ENCODE results near the gene CYP46A1.

DNA sequence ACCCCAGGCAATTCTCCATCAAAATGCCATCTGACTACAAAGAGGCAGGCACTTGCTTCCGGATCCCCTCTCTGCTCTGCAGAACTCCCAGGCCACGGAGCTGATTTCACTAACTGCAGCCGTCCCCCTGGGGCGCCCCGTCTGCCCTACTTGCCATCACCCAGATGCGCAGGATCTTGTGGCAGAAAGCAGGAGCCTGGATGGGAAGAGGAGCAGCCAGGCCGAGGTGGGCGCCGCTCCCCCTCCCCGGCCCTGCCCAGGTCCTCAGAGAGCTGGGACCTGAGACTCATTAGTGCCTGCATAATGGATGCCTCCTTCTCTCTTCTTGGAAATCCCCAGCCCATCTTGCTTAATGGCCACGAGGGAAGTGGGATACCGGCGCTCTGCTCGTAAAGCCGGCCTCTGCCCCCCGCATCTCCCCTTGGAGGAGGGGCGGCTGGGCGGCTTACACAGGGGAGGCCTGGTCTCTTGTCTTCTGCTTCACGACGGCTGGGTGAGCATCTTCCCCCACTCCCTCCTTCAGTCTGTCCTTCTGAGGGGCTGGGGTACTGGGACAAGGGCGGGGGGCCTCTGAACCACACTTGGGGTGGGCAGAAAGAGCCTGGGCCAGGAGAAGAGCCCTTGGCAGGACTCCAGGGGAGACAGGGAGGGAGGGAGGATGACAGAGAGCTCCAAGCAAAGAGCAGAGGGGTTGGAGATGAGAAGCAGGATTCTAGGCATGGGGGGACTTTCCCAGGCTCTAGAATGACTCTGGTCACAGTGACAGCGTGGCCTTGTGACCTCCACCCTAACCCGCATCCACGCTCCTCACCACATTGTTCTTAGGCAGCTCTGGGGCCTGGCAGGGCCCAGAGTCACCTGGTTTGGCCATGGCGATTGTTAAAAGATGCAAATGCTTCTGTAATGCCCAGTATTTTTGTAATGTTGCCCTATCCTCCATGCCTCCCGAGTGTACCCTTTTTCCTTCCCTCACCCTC lies 89.7 kb downstream of the CYP46A1 start:
- TF ChIP-seq CTCF (IDR thresholded peaks at IDR 0.05; ENCODE audit: low read length) = no peak
- no peak for TF ChIP-seq EZH2 (IDR thresholded peaks at IDR 0.05; ENCODE audit: borderline replicate concordance, low read length)
